ENCODE data around the gene CXCL8.
"Not testable (repeated sequence)": the region's sequence is repeated elsewhere in the genome, so short reads cannot be mapped to it uniquely, and the experiment has no call there.

CXCL8 gene

DNA sequence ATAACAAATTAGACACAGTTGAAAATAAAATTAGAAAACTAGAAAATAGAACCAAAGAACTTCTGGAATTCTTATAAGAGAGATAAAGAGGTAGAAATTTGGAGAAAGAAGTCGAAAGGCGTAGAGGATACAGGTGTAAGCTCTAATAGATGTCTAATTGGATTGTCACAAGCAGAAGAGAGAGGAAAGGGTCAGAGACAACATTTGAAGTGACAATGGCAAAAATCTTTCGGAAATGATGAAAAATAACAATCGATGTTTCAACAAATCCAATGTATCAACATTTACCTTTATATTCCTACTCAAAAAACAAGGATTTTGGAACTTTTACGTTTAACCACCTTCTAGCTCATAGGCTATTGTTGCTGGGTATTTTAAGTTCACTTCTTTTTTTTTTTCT lies 3.8 kb downstream of the CXCL8 start:
- no peak for DNase-seq

- no peak for DNase-seq
Observed at GRCh38 chr4:73750730-73751129, 10.4 kb downstream of the CXCL8 start.

GRCh38 chr4:73751166-73751565 lies 10.8 kb downstream of the CXCL8 start:
- no peak for DNase-seq

GRCh38 chr4:73751830-73752229 lies 11.5 kb downstream of the CXCL8 start:
- no peak for DNase-seq

GRCh38 chr4:73752424-73752823 lies 12.1 kb downstream of the CXCL8 start:
- no peak for DNase-seq

DNA sequence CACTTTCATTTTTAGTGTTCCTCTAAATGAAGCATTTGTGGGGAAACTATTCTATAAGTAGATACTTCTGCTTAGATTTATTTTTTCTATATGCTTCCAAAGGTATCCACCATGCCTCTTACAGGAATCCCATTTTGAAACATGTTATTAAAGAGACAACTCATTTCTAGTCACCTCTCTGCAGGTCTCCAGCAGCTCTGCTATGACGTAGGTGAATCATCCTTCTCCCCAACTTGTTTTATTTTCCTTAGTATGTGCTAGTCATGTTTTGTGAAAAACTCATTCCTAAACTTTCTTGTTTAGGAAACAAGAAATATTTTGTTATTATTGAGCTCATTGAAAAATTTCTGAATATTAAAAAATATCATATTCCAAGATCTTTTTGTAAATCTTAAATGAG lies 12.8 kb downstream of the CXCL8 start:
- DNase-seq, result no peak

DNA sequence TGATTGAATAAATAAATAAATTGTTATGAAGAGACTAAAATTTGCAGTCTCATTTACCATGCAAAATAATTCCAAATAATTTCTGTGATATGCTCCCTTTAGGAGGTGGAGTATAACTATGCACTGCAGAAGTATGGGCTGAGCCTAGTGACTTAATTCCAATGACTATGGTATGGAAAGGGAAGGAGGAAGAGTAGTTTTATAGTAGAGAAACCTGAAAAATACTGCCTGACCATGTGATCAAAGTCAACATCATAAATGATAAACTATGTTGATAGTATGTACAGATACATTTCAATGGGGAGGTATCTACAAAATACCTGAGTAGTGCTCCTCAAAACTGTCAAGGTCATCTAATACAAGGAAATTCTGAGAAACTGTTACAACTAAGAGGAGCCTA lies 14.6 kb downstream of the CXCL8 start:
- DNase-seq, result no peak

- DNase-seq, result no peak
Observed at GRCh38 chr4:73759357-73759756, 19.0 kb downstream of the CXCL8 start.

- no peak for DNase-seq
Observed at GRCh38 chr4:73761856-73762255, 21.5 kb downstream of the CXCL8 start.

DNA sequence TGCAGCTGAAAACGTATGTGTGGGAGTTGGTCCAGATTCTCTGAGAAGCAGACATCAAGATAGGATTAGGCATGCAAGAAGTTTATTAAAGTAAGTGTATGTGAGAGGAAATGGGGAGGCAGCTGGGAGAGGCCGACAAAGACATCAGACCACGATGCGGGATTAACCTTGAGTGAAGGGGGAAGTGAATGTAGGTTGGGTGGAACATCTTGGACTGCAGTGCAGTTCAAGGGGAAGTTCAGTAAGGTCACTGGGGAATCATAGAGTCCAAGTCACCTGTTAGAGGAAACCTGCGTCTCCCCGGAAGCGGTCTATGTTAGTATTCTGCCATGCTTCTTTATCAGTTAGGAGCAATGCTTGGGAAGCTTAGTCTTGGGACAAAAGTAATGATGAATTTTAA lies 22.0 kb downstream of the CXCL8 start:
- DNase-seq, result peak; percentile 96

DNA sequence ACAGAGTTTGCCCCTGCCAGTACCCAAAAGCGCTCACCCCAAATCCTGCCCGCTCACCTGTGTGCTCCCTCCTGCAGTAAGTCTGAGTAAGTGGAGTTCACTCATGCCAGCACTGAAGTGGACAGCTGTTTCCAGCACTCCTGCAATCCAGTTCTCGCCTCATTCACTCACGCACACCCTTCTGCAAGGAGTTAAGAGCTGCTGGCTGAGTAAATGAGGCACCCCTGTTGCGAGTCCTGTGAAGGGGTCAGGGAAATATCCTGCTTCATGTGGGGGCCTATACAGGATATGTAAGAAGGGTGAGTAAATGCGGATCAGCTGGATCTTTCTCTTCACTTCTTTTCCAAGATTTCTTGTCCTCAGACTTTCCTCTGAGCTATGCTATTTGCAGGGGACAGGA lies 23.5 kb downstream of the CXCL8 start:
- DNase-seq, result no peak

GRCh38 chr4:73764513-73764912 lies 24.1 kb downstream of the CXCL8 start:
- DNase-seq, result no peak

DNA sequence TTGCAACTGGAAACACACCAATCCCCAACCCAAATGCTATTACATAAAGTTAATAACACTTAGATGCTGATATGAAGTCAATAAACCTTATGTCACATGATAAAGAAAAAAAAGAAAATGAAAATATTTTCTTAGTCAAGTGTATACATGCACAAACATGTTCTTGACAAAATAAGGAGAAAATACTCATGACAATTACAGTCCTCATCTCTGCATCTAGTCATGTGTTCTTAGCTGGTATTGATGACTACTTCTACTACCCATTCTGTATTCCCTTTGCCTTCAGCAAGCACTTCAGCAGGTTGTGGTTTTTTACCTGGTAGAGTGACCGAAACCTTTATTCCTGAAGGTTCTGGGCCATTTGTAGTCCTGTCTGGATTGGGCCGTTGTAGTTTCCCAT lies 24.9 kb downstream of the CXCL8 start:
- no peak for DNase-seq

- DNase-seq, result no peak
Observed at GRCh38 chr4:73770917-73771316, 30.5 kb downstream of the CXCL8 start.

- DNase-seq, result peak; percentile 80
Observed at GRCh38 chr4:73772363-73772762, 32.0 kb downstream of the CXCL8 start.

DNA sequence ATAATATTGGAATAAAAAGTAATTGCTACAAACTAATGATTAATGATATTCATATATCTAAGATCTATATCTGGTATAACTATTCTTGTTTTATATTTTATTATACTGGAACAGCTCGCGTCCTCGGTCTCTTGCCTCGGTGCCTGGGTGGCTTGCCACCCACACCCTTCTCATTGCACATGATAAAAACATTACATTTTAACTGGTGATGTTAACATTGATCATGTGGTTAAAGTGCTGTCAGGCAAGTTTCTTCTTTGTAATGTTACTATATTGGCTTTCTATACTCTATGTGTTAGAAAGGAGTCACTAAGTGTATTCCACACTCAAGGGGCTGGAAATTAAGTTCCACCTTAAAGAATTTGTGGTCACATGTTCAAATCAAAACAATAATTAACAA lies 34.0 kb downstream of the CXCL8 start:
- DNase-seq, result not testable (repeated sequence)

DNA sequence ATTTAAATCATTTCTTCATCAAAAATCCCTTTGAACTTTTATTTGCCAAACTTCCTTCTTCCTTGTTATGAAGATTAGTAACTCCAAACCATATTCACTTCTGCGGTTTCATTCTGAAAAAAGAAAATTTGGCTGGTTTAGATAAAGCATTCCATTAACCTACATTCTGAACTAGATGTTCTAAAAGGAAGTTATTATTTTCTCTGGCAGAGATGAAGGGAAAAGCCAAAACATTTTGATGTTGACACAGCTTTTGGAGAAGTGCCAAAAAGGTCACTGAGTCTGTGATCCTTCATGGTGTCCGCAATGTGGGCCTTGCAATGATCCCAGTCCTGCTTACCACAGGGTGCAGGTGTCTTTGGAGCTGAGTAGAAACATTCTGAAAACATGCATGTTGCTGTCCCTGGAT lies 36.0 kb downstream of the CXCL8 start:
- DNase-seq, result no peak

- DNase-seq, result no peak
Observed at GRCh38 chr4:73777612-73778011, 37.2 kb downstream of the CXCL8 start.

- no peak for DNase-seq
Observed at GRCh38 chr4:73780243-73780642, 39.9 kb downstream of the CXCL8 start.

DNA sequence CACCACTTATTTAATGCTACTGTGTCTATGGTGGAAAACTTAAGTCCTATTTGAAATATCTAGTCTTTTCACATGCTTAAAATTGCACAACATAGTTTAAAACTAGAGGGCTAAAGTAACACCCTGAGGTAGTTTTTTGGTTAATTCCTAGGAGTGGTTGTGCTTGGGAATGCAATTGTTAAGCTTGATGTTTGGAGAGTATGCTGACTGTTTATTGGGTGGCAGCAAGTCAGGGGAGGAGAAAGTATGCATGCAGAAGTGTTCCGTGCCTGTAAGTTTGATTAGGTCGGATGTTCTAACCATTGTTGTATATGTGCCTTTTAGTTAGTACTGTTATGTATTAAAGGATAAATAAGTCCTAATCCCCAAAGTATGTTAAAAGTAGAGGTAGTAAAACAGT lies 40.5 kb downstream of the CXCL8 start:
- DNase-seq, result no peak

GRCh38 chr4:73788411-73788810 lies 48.0 kb downstream of the CXCL8 start:
- DNase-seq, result no peak
